Upper lobe of left lung (tissue), 4 donors: ENCODE measurements around the gene KMT2A.

Source experiments
- CTCF ChIP-seq, 6 experiments: fragments of 450-650 bp in 4 of 6; fragments of 200-600 bp in 2 of 6; sonication (generic) in 2 of 6; IDR thresholded peaks; one replicate each; pipeline ENCODE4 v1.5.1; 2016 to 2019; ENCODE audit warnings: antibody characterized with exemption in 6 of 6
- EP300 ChIP-seq, 4 donors: sonication (generic); formaldehyde crosslinking; IDR thresholded peaks; one replicate each; pipeline ENCODE4 v1.5.1; 2017; ENCODE audit warnings: antibody characterized with exemption in 4 of 4, control low read depth in 2 of 4
- POLR2A ChIP-seq, 4 donors: fragments of 450-650 bp; IDR thresholded peaks; one replicate each; pipeline ENCODE4 v1.5.1; 2016 to 2017; ENCODE audit warnings: antibody characterized with exemption in 4 of 4, mild to moderate bottlenecking in 2 of 4
- POLR2AphosphoS5 ChIP-seq, 2 donors: sonication (generic); formaldehyde crosslinking; IDR thresholded peaks; one replicate each; pipeline ENCODE4 v1.5.1; 2017; ENCODE audit warnings: antibody characterized with exemption in 2 of 2

DNA sequence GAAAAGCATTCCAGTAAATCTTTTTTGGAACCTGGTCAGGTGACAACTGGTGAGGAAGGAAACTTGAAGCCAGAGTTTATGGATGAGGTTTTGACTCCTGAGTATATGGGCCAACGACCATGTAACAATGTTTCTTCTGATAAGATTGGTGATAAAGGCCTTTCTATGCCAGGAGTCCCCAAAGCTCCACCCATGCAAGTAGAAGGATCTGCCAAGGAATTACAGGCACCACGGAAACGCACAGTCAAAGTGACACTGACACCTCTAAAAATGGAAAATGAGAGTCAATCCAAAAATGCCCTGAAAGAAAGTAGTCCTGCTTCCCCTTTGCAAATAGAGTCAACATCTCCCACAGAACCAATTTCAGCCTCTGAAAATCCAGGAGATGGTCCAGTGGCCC lies 66.9 kb downstream of the KMT2A start:
- TF ChIP-seq CTCF (IDR thresholded peaks at IDR 0.05) (no peak), POLR2A (IDR thresholded peaks at IDR 0.05) (no peak), POLR2AphosphoS5 (IDR thresholded peaks at IDR 0.05) (no peak), EP300 (IDR thresholded peaks at IDR 0.05) (no peak)
